Stimulated activated CD4-positive, alpha-beta T cell treated with anti-CD3 and anti-CD28 coated beads, TNF-alpha, amount 100 ng/mL, for 48 hours (primary cell): Measurements from ENCODE around the gene GDPGP1.

Source experiments
- DNase-seq, 3 donors: peaks; one replicate each; pipeline ENCODE4 v3.0.0-alpha.2; 2020; ENCODE audit warnings: low read depth in 3 of 3

GDPGP1 gene

GRCh38 chr15:90225504-90226234, 8.3 kb upstream of the GDPGP1 start:
- no peak for DNase-seq

GRCh38 chr15:90227336-90227735, 6.7 kb upstream of the GDPGP1 start:
- no peak for DNase-seq

GRCh38 chr15:90227816-90228772, 5.9 kb upstream of the GDPGP1 start:
- DNase-seq, result no peak

DNA sequence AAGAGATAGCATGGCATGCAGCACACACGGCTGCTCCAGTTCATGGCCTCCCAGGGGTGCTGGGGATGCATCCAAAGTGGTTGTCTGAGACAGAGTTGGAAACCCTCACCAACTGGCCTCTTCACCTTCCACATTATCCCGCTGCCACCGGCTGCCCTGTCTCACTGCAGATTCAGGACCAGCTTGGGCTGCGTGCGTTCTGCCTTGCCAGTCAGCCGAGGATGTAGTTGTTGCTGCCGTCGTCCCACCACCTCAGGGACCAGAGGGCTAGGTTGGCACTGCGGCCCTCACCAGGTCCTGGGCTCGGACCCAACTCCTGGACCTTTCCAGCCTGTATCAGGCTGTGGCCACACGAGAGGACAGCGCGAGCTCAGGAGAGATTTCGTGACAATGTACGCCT, 5.0 kb upstream of the GDPGP1 start:
- no peak for DNase-seq

GRCh38 chr15:90230071-90230494, 3.9 kb upstream of the GDPGP1 start:
- DNase-seq, result no peak

DNA sequence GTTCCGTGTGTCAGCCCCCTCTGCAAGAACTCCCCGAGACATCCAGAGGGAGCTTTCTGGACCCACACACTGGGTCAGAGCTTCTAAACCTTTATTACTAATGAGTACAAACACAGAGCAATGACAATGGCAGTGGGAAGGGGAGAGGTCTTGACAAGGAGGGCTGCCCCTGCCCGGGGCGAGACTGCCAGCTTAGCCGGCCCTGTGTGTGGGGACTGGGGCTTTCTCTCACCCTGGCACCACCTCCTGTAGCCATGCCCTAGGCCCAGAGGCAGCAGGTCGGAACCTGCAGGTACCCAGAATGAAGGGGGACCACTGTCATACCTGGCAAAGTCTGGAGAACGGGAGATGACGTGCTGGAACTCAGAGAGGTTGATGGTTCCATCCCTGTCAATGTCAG, 3.4 kb upstream of the GDPGP1 start:
- DNase-seq, result no peak

GRCh38 chr15:90231028-90232017, 2.7 kb upstream of the GDPGP1 start:
- peak; percentile 37 to 53 (median 47) for DNase-seq

DNA sequence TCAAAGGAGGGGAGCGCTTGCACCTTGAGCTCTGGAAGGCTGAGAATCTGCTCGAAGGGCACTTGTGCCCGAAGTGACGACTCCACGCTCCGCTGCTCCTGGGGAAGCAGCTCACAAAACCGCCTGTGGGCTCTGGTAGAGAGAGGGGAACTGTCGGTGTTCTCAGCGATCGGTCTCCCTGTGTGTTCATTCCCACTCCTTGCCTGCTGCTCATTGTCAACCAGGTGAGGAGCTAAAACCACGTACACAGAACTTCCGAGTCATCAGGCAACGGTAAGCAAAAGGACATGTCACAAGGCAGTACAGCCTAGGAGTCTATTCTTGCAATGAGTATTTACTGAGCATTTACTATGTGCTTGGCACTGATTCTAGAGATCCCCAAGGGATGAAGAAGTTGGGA, 1.8 kb upstream of the GDPGP1 start:
- DNase-seq, result peak in 1 of 3 donors; percentile 12

- DNase-seq, result no peak
These were observed 1.0 kb upstream of the GDPGP1 start for GRCh38 chr15:90232941-90233386.

DNA sequence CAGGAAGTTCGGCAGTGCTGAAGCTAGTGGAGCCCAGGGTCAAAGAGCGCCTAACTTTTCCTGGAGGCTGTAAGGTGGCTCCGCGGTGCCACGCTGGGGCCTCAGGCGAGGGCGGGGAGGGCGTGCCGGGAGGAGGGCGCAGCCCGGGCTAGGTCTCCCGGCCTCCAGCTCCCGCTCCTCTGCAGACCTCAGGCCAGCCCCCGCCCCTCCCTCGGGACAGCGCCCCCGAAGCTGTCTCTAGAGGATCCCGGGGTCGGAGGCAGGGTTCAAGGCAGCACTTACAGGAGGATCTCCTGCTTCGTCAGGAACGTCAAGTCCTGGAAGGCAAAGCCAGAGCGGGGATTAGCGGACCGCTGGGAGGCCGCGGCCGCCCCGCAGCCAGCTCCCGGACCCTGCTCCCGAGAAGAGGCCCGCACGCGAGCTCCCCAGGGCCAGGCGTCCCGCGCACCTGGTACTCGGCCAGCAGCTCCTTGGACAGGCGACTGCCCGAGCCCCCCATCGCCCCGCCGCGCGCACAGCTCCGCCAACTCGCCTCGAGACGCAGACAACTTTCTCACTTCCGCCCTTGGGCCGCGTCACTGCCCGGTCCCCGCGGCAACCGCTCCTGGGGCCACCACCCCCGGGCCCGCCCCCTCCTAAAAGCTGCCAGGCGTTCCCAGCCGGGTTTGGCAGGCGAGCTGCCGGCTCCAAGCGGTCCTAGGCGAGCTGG, 468 bp upstream of the GDPGP1 start, which contains the start of gene CIB1:
Gene CIB1, minus strand, starts transcription at position 555 of the 709 bp plus-strand sequence. Its CDS starts 56 bp downstream, at position 499.
- peak; percentile 93 to 97 (median 96) for DNase-seq

DNA sequence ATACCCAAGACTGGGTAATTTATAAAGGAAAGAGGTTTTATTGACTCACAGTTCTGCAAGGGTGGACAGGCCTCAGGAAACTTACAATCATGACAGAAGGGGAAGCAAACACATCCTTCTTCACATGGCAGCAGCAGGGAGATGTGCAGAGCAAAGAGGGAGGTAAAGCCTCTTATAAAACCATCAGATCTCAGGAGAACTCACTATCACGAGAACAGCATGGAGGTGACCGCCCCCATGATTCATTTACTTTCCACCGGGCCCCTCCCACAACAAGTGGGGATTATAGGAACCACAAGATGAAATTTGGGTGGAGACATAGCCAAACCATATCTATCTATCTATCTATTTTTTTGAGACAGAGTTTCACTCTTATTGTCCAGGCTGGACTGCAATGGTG, 5.4 kb downstream of the GDPGP1 start:
- DNase-seq, result no peak

- DNase-seq, result no peak
These were observed 6.8 kb downstream of the GDPGP1 start for GRCh38 chr15:90240856-90241255.

GRCh38 chr15:90241343-90242192, 7.6 kb downstream of the GDPGP1 start:
- no peak for DNase-seq

DNA sequence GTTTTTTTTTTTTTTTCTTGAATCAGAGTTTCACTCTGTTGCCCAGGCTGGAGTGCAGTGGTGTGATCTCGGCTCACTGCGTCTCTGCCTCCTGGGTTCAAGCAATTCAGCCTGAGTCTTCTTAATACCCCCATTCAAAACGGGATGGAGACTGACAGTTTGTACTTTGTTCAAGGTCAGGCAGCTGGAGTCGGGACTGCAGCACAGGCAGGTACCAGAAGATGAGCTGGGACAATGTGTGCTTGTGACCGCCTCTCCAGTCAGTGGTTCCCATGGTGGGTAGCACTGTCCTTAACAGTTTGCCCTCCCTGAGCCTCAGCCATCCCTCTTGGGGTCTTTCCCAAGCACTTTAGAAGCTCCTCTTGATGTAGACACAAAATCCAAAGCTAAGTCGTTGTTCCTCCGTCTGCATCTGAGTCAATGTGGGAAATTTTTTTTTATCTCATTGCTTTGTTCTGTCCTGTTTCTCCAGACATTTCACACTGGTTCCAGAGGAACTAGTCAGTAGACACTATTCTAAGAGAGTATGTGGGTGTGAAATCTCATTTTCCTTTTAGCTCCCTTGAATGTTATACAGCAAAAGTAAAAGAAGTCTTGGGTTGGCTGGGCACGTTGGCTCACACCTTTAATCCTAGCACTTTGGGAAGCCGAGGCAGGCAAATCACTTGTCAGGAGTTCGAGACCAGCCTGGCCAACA, 10.1 kb downstream of the GDPGP1 start:
- no peak for DNase-seq

GRCh38 chr15:90248789-90249202, 14.8 kb downstream of the GDPGP1 start:
- no peak for DNase-seq

DNA sequence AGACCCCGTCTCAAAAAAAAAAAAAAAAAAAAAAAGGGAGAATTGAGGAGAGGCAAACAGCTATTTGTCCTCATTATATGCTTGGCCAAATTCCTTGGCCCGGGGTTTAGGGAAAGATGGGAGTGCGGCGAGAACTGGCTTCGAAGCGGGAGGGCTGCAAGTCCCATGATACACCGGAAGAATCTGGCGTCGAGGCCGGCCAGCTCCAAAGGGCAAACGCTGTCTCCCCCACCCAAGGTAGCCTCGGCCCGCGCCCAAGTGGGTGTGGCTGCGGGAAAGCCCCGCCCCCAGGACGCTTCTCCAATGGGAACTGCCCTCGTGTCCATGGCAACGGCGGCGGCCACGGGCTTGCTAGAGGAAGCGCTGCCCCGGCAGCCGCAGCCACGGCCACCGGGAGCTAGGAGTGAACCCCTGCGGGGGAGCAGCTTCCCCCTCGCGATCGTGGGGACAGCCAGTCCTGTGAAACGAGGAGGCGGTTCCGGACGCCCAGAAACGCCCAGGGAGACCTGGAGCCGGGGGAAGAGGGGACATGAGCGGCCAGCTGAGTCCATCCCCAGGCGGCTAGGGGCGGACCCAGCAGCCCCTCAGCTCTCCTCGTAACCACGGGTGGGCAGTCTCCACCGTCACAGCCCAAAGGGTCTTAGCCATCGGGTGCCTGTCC, 15.3 kb downstream of the GDPGP1 start, which contains the start of gene TTLL13:
Gene TTLL13, plus strand, starts transcription at position 354 of the 661 bp plus-strand sequence. CDS start 1,075 bp downstream, outside the sequence.
- peak; percentile 70 to 72 (median 70) for DNase-seq

GRCh38 chr15:90257776-90258175, 23.8 kb downstream of the GDPGP1 start:
- no peak for DNase-seq

- no peak for DNase-seq
These were observed 25.5 kb downstream of the GDPGP1 start for GRCh38 chr15:90259524-90259923.
